Transverse colon (tissue), 4 donors: ENCODE data around the gene SLC35F4.

Experiments used
- EP300 ChIP-seq: sonication (generic); formaldehyde crosslinking; IDR thresholded peaks from one replicate; pipeline ENCODE4 v1.6.1; 2017; ENCODE audit warnings: antibody characterized with exemption, low read depth
- POLR2A ChIP-seq: fragments of 450-650 bp; IDR thresholded peaks from one replicate; pipeline ENCODE4 v1.6.1; 2016; ENCODE audit warnings: antibody characterized with exemption, mild to moderate bottlenecking, moderate library complexity
- POLR2AphosphoS5 ChIP-seq, 3 donors: sonication (generic); formaldehyde crosslinking; IDR thresholded peaks; one replicate each; pipeline ENCODE4 v1.6.1; 2016; ENCODE audit warnings: antibody characterized with exemption in 3 of 3
- TF ChIP-seq, protein P1 (sequence below), 5 experiments: fragments of 200-600 bp in 3 of 5; fragments of 450-650 bp in 2 of 5; sonication (generic) in 3 of 5; IDR thresholded peaks; 1 replicate in 2 of 5; 2 replicates in 3 of 5; pipeline ENCODE4 v1.5.1; 2016 to 2017; ENCODE audit warnings: antibody characterized with exemption in 5 of 5, inconsistent platforms in 3 of 5, mild to moderate bottlenecking in 2 of 5, moderate library complexity in 1 of 5

DNA sequence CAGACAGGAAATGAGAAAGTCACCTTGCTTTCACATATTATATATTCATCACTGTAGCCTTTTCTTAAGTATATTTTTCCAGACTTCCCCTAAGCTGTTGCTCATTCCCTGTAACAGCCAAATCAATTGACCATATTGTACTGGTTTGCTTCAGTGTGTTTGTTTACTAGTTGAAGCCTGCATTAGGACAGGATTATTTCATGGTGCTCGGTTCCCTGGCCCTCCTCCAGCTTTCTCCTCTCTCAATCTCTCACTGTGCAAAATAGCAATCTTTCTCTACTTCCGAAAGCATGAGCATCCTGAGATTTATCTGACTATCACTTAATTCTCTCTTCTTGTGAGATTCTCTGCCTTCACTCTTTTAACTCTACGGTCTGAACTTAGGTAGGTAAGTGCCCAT, 2.4 kb downstream of the SLC35F4 start:
- TF ChIP-seq, protein P1, sequence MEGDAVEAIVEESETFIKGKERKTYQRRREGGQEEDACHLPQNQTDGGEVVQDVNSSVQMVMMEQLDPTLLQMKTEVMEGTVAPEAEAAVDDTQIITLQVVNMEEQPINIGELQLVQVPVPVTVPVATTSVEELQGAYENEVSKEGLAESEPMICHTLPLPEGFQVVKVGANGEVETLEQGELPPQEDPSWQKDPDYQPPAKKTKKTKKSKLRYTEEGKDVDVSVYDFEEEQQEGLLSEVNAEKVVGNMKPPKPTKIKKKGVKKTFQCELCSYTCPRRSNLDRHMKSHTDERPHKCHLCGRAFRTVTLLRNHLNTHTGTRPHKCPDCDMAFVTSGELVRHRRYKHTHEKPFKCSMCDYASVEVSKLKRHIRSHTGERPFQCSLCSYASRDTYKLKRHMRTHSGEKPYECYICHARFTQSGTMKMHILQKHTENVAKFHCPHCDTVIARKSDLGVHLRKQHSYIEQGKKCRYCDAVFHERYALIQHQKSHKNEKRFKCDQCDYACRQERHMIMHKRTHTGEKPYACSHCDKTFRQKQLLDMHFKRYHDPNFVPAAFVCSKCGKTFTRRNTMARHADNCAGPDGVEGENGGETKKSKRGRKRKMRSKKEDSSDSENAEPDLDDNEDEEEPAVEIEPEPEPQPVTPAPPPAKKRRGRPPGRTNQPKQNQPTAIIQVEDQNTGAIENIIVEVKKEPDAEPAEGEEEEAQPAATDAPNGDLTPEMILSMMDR (IDR thresholded peaks at IDR 0.05) = no peak
- no peak for TF ChIP-seq EP300
- no peak for TF ChIP-seq POLR2A
- no peak for TF ChIP-seq POLR2AphosphoS5 (IDR thresholded peaks at IDR 0.05)
